ENCODE data around the gene EMSY. TPM values are rescaled to one million over a fixed set of nuclear protein-coding genes. Genes with fewer than 3 reads are reported as not detected.

The EMSY gene
- total and polyA plus RNA-seq, 2 of the 13 experiments (the other 11 are each of a cell fraction or from before 2014, with no cell fraction given): 11.6 to 18.5 TPM

DNA sequence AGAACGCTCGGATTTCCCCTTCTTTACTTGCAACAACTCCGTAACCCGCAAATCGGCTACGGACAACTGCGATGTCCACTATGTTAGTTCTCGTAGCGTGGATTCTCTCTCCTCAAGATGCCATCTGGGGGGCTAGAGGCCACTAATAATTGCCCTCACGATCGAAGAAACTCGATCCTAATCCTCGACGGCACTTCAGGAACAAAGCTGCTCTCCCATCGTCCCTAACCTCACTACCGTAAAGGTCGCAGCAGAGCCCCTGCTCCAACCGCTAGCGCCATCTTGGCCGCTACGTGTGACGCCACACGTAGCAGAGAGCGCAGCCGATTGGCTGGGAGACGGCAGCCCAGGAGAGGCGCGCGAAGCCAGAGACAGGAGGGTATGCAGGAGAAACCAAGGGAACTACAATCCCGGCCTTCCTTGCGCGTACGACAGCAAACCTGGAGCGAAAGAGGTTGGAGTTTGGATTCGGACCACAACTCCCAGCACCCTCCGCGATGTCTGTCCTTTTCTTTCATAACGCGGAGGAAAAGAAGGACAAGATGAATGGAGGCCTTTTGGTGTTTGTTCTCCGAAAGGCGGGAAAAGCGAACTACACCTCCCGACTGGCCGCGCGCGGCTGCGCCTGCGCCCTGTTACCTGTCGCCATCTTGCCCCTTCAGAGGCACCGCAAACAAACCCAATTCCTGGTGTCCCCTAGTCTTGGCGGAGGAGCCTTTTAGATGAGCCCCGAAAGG lies at the start of gene EMSY (continued):
- TF ChIP-seq KLF12 (CRISPR knock-in tag; IDR thresholded peaks at IDR 0.05; ENCODE audit: borderline replicate concordance): peak; percentile 3; the same call in 1 of the 2 replicates
- TF ChIP-seq, protein P1, sequence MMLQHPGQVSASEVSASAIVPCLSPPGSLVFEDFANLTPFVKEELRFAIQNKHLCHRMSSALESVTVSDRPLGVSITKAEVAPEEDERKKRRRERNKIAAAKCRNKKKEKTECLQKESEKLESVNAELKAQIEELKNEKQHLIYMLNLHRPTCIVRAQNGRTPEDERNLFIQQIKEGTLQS (CRISPR knock-in tag; IDR thresholded peaks at IDR 0.05): peak; percentile 65; the same call in 1 of the 2 replicates
- TF ChIP-seq, protein P2, sequence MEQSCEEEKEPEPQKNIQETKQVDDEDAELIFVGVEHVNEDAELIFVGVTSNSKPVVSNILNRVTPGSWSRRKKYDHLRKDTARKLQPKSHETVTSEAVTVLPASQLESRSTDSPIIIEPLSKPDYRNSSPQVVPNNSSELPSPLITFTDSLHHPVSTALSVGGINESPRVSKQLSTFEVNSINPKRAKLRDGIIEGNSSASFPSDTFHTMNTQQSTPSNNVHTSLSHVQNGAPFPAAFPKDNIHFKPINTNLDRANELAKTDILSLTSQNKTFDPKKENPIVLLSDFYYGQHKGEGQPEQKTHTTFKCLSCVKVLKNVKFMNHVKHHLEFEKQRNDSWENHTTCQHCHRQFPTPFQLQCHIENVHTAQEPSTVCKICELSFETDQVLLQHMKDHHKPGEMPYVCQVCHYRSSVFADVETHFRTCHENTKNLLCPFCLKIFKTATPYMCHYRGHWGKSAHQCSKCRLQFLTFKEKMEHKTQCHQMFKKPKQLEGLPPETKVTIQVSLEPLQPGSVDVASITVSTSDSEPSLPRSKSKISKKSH (CRISPR knock-in tag; IDR thresholded peaks at IDR 0.05; ENCODE audit: borderline replicate concordance): no peak
- no peak for TF ChIP-seq PCBP2 (optimal IDR thresholded peaks at IDR 0.05; ENCODE audit: low read depth, low read length, poor library complexity, severe bottlenecking)
- no peak for TF ChIP-seq ZFAT (CRISPR knock-in tag; conservative IDR thresholded peaks at IDR 0.05)
- TF ChIP-seq, protein P3, sequence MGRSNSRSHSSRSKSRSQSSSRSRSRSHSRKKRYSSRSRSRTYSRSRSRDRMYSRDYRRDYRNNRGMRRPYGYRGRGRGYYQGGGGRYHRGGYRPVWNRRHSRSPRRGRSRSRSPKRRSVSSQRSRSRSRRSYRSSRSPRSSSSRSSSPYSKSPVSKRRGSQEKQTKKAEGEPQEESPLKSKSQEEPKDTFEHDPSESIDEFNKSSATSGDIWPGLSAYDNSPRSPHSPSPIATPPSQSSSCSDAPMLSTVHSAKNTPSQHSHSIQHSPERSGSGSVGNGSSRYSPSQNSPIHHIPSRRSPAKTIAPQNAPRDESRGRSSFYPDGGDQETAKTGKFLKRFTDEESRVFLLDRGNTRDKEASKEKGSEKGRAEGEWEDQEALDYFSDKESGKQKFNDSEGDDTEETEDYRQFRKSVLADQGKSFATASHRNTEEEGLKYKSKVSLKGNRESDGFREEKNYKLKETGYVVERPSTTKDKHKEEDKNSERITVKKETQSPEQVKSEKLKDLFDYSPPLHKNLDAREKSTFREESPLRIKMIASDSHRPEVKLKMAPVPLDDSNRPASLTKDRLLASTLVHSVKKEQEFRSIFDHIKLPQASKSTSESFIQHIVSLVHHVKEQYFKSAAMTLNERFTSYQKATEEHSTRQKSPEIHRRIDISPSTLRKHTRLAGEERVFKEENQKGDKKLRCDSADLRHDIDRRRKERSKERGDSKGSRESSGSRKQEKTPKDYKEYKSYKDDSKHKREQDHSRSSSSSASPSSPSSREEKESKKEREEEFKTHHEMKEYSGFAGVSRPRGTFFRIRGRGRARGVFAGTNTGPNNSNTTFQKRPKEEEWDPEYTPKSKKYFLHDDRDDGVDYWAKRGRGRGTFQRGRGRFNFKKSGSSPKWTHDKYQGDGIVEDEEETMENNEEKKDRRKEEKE (IDR thresholded peaks at IDR 0.05): no peak
- TF ChIP-seq, protein P4, sequence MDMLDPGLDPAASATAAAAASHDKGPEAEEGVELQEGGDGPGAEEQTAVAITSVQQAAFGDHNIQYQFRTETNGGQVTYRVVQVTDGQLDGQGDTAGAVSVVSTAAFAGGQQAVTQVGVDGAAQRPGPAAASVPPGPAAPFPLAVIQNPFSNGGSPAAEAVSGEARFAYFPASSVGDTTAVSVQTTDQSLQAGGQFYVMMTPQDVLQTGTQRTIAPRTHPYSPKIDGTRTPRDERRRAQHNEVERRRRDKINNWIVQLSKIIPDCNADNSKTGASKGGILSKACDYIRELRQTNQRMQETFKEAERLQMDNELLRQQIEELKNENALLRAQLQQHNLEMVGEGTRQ (IDR thresholded peaks at IDR 0.05; ENCODE audit: low read depth, low read length): no peak
- TF ChIP-seq, protein P4 (CRISPR knock-in tag; IDR thresholded peaks at IDR 0.05; ENCODE audit: borderline replicate concordance): no peak; the same call in 1 of the 2 replicates
- no peak for TF ChIP-seq ZNF335 (CRISPR knock-in tag; IDR thresholded peaks at IDR 0.05)
- no peak for TF ChIP-seq NCOA1 (CRISPR knock-in tag; IDR thresholded peaks at IDR 0.05)
- 0 out of 2 replicates have a peak, but pooled peaks have one; percentile 48 for TF ChIP-seq ZNF101 (CRISPR knock-in tag; IDR thresholded peaks at IDR 0.05; ENCODE audit: borderline replicate concordance, low read depth)
- TF ChIP-seq TCF7 (IDR thresholded peaks at IDR 0.05; ENCODE audit: low read depth): no peak
- peak; percentile 16 to 29; a peak in 1 of 4 replicates for TF ChIP-seq EP300 (IDR thresholded peaks at IDR 0.05; ENCODE audit: low read depth in 2 of 2, low read length in 2 of 2)
- TF ChIP-seq EP300 (CRISPR knock-in tag; IDR thresholded peaks at IDR 0.05; ENCODE audit: borderline replicate concordance): no peak
- peak; percentile 58; the same call in 1 of the 2 replicates for TF ChIP-seq ZNF816 (CRISPR knock-in tag; IDR thresholded peaks at IDR 0.05; ENCODE audit: borderline replicate concordance)
- TF ChIP-seq, protein P5, sequence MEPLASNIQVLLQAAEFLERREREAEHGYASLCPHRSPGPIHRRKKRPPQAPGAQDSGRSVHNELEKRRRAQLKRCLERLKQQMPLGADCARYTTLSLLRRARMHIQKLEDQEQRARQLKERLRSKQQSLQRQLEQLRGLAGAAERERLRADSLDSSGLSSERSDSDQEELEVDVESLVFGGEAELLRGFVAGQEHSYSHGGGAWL (CRISPR knock-in tag; IDR thresholded peaks at IDR 0.05): peak; percentile 79; the same call in 1 of the 2 replicates
- peak; percentile 52; the same call in 1 of the 2 replicates for TF ChIP-seq CEBPG (CRISPR knock-in tag; IDR thresholded peaks at IDR 0.05)
- peak; percentile 71 for TF ChIP-seq SUZ12 (IDR thresholded peaks at IDR 0.05; ENCODE audit: low read depth, low read length)
- TF ChIP-seq GTF3A (CRISPR knock-in tag; conservative IDR thresholded peaks at IDR 0.05): no peak
- peak; percentile 26; the same call in 1 of the 2 replicates for TF ChIP-seq TOE1 (CRISPR knock-in tag; IDR thresholded peaks at IDR 0.05)
